Nephron (organoid): ENCODE results near the gene TCTN2.

Experiments used
- H3K27ac Mint-ChIP-seq, 3 experiments: 2 replicates each; pipeline ENCODE4 v1.8.0; 2020; ENCODE audit warnings: mixed read lengths in 3 of 3, mild to moderate bottlenecking in 2 of 3, moderate library complexity in 1 of 3
- H3K27me3 Mint-ChIP-seq: 2 replicates; pipeline ENCODE4 v1.8.0; 2021; ENCODE audit warnings: low read depth, mild to moderate bottlenecking, moderate library complexity, mixed read lengths
- H3K36me3 Mint-ChIP-seq: 2 replicates; pipeline ENCODE4 v1.8.0; 2020; ENCODE audit warnings: low read depth, mixed read lengths
- H3K4me1 Mint-ChIP-seq: 2 replicates; pipeline ENCODE4 v1.8.0; 2020; ENCODE audit warnings: mixed read lengths
- H3K4me3 Mint-ChIP-seq, 3 experiments: 2 replicates each; pipeline ENCODE4 v1.8.0; 2020; ENCODE audit warnings: mild to moderate bottlenecking in 3 of 3, mixed read lengths in 3 of 3, moderate library complexity in 2 of 3
- H3K9me3 Mint-ChIP-seq: 2 replicates; pipeline ENCODE4 v1.8.0; 2020; ENCODE audit warnings: mixed read lengths
- CTCF ChIP-seq, 3 experiments: fragments of 200-600 bp; sonication (generic); IDR thresholded peaks; one replicate each; pipeline ENCODE4 v1.5.0; 2021; ENCODE audit warnings: antibody characterized with exemption in 3 of 3; ENCODE audit not compliant: unreplicated experiment in 3 of 3

The TCTN2 gene

GRCh38 chr12:123743002-123743401 is 72.1 kb downstream of the TCTN2 start:
- no peak overlapping the region for H3K4me3 Mint-ChIP-seq
- no peaks in the 10 kb centered on the region for H3K4me1 Mint-ChIP-seq
- H3K27me3 Mint-ChIP-seq, result no peaks in the 10 kb centered on the region
- H3K36me3 Mint-ChIP-seq, result peaks cover 60% of the 10 kb centered on the region
- H3K9me3 Mint-ChIP-seq, result no peaks in the 10 kb centered on the region
- no peak overlapping the region for H3K27ac Mint-ChIP-seq
- no peak for TF ChIP-seq CTCF (IDR thresholded peaks at IDR 0.05; ENCODE audit: unreplicated experiment in 3 of 3)

- Mint-ChIP-seq H3K4me3 (no peak overlapping the region), H3K9me3 (no peaks in the 10 kb centered on the region), H3K27ac (no peak overlapping the region), H3K27me3 (no peaks in the 10 kb centered on the region), H3K4me1 (no peaks in the 10 kb centered on the region), H3K36me3 (peaks cover 61% of the 10 kb centered on the region)
- TF ChIP-seq CTCF (IDR thresholded peaks at IDR 0.05; ENCODE audit: unreplicated experiment in 3 of 3), result no peak
Measured at GRCh38 chr12:123744836-123745235, 73.9 kb downstream of the TCTN2 start.

GRCh38 chr12:123747309-123747708 is 76.4 kb downstream of the TCTN2 start:
- Mint-ChIP-seq H3K36me3 (peaks cover 56% of the 10 kb centered on the region), H3K9me3 (no peaks in the 10 kb centered on the region), H3K4me1 (no peaks in the 10 kb centered on the region), H3K27me3 (no peaks in the 10 kb centered on the region), H3K27ac (no peak overlapping the region), H3K4me3 (no peak overlapping the region)
- TF ChIP-seq CTCF (IDR thresholded peaks at IDR 0.05; ENCODE audit: unreplicated experiment in 3 of 3), result no peak

- H3K4me3 Mint-ChIP-seq, result no peak overlapping the region
- no peaks in the 10 kb centered on the region for H3K9me3 Mint-ChIP-seq
- no peak for TF ChIP-seq CTCF (IDR thresholded peaks at IDR 0.05; ENCODE audit: unreplicated experiment in 3 of 3)
- no peaks in the 10 kb centered on the region for H3K27me3 Mint-ChIP-seq
- no peak overlapping the region for H3K27ac Mint-ChIP-seq
- H3K4me1 Mint-ChIP-seq, result no peaks in the 10 kb centered on the region
- peaks cover 55% of the 10 kb centered on the region for H3K36me3 Mint-ChIP-seq
Measured at GRCh38 chr12:123748161-123748560, 77.2 kb downstream of the TCTN2 start.

- Mint-ChIP-seq H3K9me3 (no peaks in the 10 kb centered on the region), H3K36me3 (peaks cover 55% of the 10 kb centered on the region)
- TF ChIP-seq CTCF (IDR thresholded peaks at IDR 0.05; ENCODE audit: unreplicated experiment in 3 of 3), result no peak
Measured at GRCh38 chr12:123748661-123749060, 77.7 kb downstream of the TCTN2 start.

GRCh38 chr12:123749355-123749754 is 78.4 kb downstream of the TCTN2 start:
- H3K27me3 Mint-ChIP-seq, result no peaks in the 10 kb centered on the region
- H3K4me3 Mint-ChIP-seq, result no peak overlapping the region
- no peak overlapping the region for H3K27ac Mint-ChIP-seq
- H3K4me1 Mint-ChIP-seq, result no peaks in the 10 kb centered on the region
- H3K36me3 Mint-ChIP-seq, result peaks cover 53% of the 10 kb centered on the region
- H3K9me3 Mint-ChIP-seq, result no peaks in the 10 kb centered on the region
- no peak for TF ChIP-seq CTCF (IDR thresholded peaks at IDR 0.05; ENCODE audit: unreplicated experiment in 3 of 3)

More at GRCh38 chr12:123748661-123749060, 77.7 kb downstream of the TCTN2 start:
- no peaks in the 10 kb centered on the region for H3K4me1 Mint-ChIP-seq
- no peak overlapping the region for H3K27ac Mint-ChIP-seq
- no peaks in the 10 kb centered on the region for H3K27me3 Mint-ChIP-seq
- no peak overlapping the region for H3K4me3 Mint-ChIP-seq
